ENCODE measurements around the gene ZNF33B. TPM values are rescaled to one million over a fixed set of nuclear protein-coding genes. Genes with fewer than 3 reads are reported as not detected.
"Not testable (repeated sequence)": the region's sequence is repeated elsewhere in the genome, so short reads cannot be mapped to it uniquely, and the experiment has no call there.

ZNF33B gene
- total RNA-seq, result 10 to 100 TPM in 2 of 4 donors, 1 to 10 TPM in 2; 5.3 to 38.6 (median 21.3) TPM

DNA sequence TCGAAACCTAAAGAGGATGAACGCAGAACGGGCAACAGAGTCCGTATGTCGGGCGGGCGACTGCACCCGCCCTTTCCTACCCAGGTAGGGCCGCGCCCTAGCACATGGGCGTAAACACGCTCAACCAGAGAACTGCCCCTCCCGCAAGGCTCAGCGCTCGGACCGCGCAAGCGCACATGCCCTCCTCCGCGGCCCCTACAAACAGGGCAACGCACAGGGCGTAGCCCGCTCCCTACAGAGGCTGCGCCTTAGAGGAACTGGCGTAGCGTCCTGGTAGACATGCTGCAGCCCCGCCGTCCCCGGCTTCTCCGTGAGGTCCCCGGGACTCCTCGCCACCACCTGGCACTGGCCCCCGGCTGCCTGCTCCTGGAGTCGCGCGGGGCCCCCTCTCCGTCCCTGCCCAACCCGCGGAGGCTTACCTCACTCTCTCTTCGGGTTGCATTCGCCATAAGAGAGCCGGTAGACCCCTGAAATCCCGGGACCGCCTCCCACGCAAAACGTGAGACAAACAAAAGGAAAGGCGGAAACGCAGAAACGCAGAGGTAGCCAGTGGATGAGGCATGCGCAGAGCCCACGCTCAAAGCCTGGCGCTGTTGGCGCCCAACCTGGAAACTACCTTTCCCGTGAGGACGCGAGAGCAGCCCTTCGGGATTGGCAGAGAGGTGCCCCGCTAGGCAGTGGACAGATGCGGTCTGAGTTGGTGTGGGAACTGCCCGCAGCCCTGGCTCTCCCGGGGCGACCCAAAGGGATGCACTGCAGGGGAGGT, at the start of gene ZNF33B:
ZNF33B (minus strand) TSS at position 516 of the 766 bp plus-strand sequence. CDS start 1,642 bp downstream, outside the sequence.
- intact Hi-C loops (cut with DNase I; ENCODE audit: low total_unique reads), result no loop called here

DNA sequence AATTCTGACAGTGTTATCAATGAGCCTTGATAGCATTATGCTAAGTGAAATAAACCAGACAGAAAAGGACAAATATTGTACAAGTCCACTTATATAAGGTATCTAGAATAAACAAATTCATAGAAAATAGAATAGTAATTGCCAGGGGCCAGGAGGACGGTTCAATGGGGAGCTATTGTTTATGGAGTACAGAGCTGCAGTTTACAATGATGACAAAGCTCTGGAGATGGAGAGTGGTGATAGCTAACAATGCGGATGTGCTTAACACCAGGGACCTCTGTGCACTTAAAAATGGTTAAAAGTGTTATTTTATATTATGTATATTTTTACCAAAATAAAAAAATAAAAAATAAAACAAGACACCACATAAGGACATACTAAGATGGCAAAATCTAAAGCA, 46.1 kb upstream of the ZNF33B start:
- DNase-seq, result no peak
- no peak overlapping the region for H3K27ac ChIP-seq

More for the DNA sequence above, at the start of gene ZNF33B:
- Histone ChIP-seq H3K27ac (peak within 1 kb of the TSS; percentile 88 to 93), H3K27me3 (no peaks in the 10 kb centered on the region), H3K36me3 (no peaks in the 10 kb centered on the region), H3K4me3 (peak within 1 kb of the TSS; percentile 66 to 72), H3K4me1 (no peaks in the 10 kb centered on the region), H3K9me3 (no peaks in the 10 kb centered on the region)
- TF ChIP-seq CTCF (IDR thresholded peaks at IDR 0.05) (no peak), POLR2A (IDR thresholded peaks at IDR 0.05) (peak; percentile 63 to 73)
- peak; percentile 91 to 92 for DNase-seq

GRCh38 chr10:42680267-42680666, 41.9 kb upstream of the ZNF33B start:
- intact Hi-C loops (cut with DNase I; ENCODE audit: low total_unique reads), result no loop called here
- Histone ChIP-seq H3K9me3 (no peaks in the 10 kb centered on the region), H3K36me3 (no peaks in the 10 kb centered on the region), H3K27me3 (no peaks in the 10 kb centered on the region), H3K27ac (no peak overlapping the region), H3K4me3 (no peak overlapping the region), H3K4me1 (no peaks in the 10 kb centered on the region)
- no peak for DNase-seq
- TF ChIP-seq CTCF (IDR thresholded peaks at IDR 0.05), result no peak
- TF ChIP-seq POLR2A (IDR thresholded peaks at IDR 0.05), result no peak

More for the DNA sequence above, 46.1 kb upstream of the ZNF33B start:
- Histone ChIP-seq H3K27me3 (no peaks in the 10 kb centered on the region), H3K9me3 (no peaks in the 10 kb centered on the region), H3K36me3 (no peaks in the 10 kb centered on the region), H3K4me1 (no peaks in the 10 kb centered on the region), H3K4me3 (no peak overlapping the region)
- TF ChIP-seq POLR2A (IDR thresholded peaks at IDR 0.05) (no peak), CTCF (IDR thresholded peaks at IDR 0.05) (no peak)
- intact Hi-C loops (cut with DNase I; ENCODE audit: low total_unique reads), result no loop called here

GRCh38 chr10:42665181-42665979, 27.0 kb upstream of the ZNF33B start:
- DNase-seq; H3K27me3 ChIP-seq; H3K4me3 ChIP-seq; H3K9me3 ChIP-seq; intact Hi-C loops (cut with DNase I; ENCODE audit: low total_unique reads); H3K4me1 ChIP-seq; H3K36me3 ChIP-seq; H3K27ac ChIP-seq: not testable (repeated sequence)

DNA sequence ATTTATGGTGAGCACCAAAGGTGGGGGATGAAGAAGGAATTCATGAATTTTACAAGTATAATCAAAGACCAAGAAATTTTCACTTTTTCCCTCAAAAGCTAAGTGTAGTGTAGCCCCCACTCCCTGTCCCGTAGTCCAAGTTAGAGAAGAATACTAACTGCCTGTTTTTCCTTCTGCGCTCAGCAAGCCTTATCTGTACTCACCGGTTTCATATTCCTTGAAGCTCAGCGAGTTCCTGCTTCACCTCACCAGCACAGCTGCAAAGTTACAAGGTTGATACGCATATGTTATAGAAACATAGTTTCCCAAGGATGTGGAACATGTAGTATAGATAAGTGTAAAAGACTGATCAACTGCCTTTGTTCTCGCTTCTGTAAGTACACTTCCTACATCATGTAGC, 16.0 kb upstream of the ZNF33B start:
- no peaks in the 10 kb centered on the region for H3K27me3 ChIP-seq
- no peak overlapping the region for H3K4me3 ChIP-seq
- TF ChIP-seq CTCF (IDR thresholded peaks at IDR 0.05), result no peak
- no peak for TF ChIP-seq POLR2A (IDR thresholded peaks at IDR 0.05)
- H3K36me3 ChIP-seq, result no peaks in the 10 kb centered on the region
- intact Hi-C loops (cut with DNase I; ENCODE audit: low total_unique reads), result no loop called here
- no peak overlapping the region for H3K27ac ChIP-seq
- no peaks in the 10 kb centered on the region for H3K9me3 ChIP-seq
- no peaks in the 10 kb centered on the region for H3K4me1 ChIP-seq
- no peak for DNase-seq

Measured in uterus (tissue), 4 donors.